Right renal pelvis (tissue), 4 donors: ENCODE results near the gene DMAP1. TPM values are rescaled to one million over a fixed set of nuclear protein-coding genes. Genes with fewer than 3 reads are reported as not detected.
A peak's percentile ranks its signal among the peaks of the same experiment; 100 is the strongest.
"Not testable (repeated sequence)": the region's sequence is repeated elsewhere in the genome, so short reads cannot be mapped to it uniquely, and the experiment has no call there.

Experiments used
- DNase-seq, 4 donors: peaks; one replicate each; pipeline ENCODE4 v3.0.0-alpha.2; 2013; ENCODE audit warnings: low read depth in 4 of 4, low spot score in 3 of 4, missing footprints in 1 of 4
- polyA plus RNA-seq, 4 donors: library from polyadenylated mRNA; unstranded; fragments of 120-200 nt; gene quantifications; one replicate each; pipeline ENCODE4 v1.2.1, GENCODE V29; 2013; ENCODE audit not compliant: insufficient read length in 4 of 4

Gene DMAP1, protein sequence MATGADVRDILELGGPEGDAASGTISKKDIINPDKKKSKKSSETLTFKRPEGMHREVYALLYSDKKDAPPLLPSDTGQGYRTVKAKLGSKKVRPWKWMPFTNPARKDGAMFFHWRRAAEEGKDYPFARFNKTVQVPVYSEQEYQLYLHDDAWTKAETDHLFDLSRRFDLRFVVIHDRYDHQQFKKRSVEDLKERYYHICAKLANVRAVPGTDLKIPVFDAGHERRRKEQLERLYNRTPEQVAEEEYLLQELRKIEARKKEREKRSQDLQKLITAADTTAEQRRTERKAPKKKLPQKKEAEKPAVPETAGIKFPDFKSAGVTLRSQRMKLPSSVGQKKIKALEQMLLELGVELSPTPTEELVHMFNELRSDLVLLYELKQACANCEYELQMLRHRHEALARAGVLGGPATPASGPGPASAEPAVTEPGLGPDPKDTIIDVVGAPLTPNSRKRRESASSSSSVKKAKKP
- polyA plus RNA-seq: 10 to 100 TPM; 56.8 to 62.5 (median 57.3) TPM

DNA sequence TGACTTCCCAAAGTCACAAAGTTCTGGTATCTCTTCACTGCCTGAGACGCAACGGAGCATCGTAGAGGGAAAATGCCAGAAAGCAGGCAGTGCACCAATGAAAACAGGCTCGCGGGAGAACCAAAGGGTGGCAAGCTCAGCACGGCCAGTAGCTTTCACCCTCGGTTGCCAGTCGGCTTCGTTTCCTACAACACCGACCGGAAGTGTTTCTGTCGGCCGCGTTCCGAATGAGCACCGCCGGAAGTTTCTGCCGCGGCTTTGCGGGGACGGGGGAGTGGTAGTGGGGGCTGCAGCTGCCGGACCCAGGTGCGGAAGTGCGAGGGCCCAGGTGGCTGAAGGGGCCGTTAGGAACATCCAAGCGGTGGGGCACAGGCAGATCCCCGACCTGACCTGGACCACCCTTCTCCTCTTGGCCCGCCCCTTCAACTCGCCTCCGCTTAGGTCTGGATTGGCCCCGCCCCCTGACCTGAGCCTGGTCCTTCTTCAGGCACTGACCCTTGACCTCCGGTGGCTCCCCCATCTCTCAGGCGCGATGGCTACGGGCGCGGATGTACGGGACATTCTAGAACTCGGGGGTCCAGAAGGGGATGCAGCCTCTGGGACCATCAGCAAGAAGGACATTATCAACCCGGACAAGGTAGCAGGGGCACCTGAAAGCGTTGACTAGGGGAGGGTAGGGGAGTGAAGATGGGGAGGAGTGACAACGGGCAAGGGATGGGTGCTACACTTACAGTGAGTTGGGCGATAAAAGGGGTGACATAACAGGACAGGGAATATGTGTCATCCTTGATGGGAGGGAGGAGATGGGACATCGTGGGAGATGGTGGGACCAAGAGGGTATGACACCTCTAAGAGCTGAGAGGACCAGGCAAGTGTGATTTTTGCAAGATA, at the start of gene DMAP1:
TSS of gene DMAP1 (plus strand) at position 250 of the 891 bp plus-strand sequence. CDS start at position 533, 283 bp downstream.
- DNase-seq: peak; percentile 68 to 78 (median 76)

DNA sequence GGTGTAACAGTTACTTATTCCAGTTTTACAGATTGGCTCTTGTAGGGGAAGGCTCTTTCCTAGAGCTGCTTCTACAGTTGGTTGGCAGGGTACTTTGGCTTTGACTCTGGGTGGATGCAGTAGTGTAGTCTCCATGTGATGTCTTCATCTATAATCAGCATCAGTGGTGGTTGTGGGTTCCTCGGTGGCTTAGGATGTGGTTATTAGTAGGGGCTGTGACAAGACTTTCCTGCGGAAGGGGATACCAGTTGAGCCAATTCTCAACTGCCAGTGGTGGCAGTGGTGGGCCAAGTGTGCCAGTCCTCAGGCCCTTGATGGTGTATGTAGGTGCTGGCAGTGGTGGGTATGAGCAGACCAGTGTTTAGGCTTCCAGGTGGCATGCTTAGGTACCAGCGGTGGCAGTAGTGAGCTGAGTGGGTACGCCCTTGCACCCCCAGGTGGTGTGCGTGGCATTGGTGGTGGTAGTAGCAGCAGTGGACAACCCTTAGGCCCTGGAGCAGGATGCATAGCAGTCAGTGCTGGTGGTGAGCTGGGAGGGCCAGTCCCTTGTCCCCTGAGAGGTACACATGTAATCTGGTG, 44.7 kb upstream of the DMAP1 start:
- DNase-seq: no peak

DNA sequence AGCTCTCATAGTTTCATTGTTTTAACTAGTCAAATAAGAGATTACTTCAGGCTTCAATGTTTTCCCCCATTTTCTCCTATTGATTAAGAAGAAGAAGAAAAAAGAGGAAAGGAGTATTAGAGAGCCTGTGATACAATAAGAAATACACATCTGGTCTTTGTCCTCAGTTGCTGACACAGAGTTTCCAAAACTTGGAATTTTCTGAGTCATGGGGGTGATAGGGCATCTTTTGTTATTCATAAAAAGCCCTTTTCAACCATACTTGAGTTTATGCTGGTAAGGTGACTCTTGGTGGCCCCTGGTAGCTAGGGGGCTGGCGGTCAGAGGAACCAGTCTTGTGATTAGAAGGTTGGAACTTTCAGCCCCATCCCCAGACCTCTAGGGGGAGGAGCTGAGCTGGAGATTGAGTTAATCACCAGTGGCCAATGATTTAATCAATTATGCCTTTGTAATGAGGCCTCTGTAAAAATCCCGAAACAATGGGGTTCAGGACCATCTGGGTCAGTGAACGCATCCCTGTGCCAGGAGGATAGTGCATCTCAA, 42.9 kb upstream of the DMAP1 start:
- DNase-seq: no peak

DNA sequence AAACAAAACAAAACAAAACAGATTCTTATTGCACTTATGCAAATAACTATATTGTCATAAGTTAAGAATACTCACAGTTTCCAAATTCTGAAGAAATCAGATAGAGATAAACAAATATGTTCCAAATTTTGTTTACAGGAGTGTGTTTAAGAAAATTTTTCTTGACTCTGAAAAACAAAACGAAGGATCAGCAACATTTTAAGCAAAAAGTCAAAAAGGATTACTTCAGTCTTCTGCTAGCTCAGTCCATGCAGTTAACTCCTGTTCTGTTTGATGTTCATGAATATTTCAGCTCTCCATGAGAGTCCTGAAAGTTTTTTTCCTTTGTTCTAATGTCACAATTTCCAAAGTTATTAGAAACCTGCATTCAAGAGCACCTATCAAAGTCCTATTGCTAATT, 38.6 kb upstream of the DMAP1 start:
- no peak for DNase-seq

DNA sequence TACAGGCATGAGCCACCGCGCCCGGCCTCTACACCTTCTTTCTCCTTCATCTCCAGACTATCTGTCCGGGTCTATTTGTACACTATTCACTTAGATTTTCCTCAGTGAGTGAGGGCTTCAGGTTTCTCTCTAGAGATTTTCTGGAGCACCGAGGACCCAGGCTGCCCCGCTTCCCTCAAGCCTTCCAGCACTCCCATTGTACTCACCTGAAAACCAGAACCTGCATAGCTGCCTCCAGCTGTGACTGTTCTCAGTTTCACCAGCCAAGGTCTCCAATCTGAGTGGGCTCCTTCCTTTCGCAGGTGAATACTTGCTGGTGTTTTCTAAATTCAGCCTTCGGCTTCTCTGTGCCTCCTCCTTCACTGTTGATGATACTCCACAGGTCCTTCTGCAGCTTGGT, 12.9 kb upstream of the DMAP1 start:
- no peak for DNase-seq

DNA sequence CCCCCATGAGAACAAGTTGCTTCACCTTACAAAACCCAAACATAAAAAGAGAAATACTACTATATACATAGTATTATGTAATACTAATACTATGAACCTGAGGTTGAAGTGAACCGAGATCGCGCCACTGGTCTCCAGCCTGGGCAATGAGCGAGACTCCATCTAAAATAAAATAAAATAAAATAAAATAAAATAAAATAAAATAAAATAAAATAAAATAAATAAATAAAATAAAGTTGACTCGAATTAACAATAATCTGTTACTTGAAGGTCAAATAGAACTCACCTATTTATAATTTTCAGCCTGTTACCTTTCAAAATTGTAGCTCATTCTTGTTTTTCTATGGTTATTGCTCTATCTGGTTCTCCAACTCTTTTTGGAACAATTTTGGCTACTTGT, 6.7 kb upstream of the DMAP1 start:
- not testable (repeated sequence) for DNase-seq

DNA sequence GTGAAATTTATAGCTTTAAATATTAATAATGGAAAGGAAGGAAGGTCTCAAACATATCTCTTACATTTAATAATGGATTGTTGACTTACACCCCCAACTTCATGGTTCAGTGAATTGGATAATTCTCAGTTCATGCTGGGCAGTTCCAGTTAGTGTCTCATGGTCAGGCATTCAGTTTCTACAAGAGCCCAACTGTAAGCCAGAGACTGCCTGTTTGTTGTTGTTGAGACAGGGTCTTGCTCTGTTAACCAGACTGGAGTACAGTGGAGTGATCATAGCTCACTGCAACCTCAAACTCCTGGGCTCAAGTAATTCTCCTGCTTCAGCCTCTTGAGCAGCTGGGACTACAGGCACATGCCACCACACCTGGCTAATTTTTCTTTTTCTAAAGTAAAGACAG, 5.0 kb upstream of the DMAP1 start:
- no peak for DNase-seq

DNA sequence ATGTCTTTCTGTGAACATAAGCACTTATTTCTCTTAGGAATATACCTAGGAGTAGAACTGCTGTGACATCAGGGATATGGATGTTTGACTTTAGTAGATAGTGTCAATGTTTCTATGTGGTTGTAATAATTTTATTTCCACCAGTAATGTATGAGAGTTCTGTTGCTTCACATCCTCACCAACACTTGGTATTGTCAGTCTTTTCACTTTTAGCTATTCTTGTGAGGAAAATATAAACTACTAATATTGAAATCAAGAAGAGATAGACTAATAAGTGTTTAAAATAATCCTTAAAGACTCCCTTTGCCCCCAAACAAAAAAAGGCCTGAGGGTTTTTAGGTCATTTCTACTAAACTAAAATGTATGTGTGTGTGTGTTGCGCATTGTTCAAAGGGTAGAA, 2.7 kb upstream of the DMAP1 start:
- no peak for DNase-seq

DNA sequence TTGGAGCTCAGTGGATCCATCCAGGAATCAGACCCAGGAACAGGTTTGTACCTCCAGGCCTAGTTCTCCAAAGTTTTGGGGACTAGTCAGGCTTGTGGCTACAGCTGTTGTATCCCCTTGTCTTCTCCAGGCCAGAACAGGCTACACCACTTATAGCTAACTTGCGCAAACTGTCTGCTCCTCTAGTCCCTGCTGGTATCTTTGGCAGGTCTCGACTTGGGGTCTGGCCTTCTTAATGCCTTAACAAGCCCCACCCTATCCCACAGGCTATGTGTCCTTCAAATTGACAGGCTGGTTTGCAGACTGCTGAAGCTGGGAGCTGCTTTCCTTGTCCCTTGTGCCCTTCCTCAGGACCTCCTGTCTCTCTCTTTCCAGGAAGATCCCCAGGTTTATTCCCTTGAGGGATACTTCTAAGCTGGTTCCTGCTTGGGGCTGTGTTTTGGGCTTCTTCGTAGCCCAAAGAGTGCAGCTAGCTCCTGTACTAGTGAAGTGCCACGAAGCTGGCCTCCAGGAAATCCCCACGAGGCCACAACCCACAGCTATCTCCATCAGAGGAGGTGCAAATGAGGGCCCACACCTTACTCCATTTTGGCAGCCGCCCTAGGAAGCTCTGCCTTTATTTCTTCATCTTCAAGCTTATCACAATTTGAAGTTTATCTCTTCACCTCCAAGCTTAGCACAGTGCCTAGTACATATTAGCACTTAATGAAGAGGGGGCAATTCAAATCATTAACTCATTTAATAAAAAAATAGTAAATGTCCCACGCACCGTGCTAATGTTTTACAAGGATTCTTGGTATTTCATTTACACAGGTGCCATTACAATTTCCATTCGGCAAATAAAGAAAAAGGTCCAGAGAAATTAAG, 683 bp upstream of the DMAP1 start:
- no peak for DNase-seq

DNA sequence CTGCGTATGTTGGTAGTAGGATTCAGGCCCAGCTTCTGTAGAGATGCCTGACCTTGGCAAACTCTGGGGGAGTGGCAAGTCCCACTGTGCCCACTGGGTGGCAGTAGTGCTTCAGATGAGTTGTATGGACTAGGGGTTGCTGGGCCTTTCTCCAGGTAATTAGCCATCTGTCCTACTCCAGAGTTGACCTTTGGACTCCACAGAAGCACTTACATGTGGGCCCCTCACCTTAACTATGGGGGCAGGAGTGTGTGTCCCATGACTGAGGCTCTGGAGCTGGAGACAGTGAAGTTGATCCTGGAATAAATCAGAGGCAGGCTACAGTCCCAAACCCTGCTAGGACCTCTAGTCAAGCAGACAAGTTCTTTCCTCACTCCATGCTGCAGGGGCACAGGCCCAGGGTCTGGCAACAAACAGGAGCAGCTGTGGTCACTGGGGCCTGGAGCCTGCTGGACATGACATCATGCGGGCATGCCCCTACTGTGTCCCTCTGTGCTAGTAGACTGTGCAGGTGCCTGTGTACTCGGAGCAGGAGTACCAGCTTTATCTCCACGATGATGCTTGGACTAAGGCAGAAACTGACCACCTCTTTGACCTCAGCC, 4.6 kb downstream of the DMAP1 start:
- peak in 3 of 4 donors; percentile 65 to 71 (median 69) for DNase-seq

DNA sequence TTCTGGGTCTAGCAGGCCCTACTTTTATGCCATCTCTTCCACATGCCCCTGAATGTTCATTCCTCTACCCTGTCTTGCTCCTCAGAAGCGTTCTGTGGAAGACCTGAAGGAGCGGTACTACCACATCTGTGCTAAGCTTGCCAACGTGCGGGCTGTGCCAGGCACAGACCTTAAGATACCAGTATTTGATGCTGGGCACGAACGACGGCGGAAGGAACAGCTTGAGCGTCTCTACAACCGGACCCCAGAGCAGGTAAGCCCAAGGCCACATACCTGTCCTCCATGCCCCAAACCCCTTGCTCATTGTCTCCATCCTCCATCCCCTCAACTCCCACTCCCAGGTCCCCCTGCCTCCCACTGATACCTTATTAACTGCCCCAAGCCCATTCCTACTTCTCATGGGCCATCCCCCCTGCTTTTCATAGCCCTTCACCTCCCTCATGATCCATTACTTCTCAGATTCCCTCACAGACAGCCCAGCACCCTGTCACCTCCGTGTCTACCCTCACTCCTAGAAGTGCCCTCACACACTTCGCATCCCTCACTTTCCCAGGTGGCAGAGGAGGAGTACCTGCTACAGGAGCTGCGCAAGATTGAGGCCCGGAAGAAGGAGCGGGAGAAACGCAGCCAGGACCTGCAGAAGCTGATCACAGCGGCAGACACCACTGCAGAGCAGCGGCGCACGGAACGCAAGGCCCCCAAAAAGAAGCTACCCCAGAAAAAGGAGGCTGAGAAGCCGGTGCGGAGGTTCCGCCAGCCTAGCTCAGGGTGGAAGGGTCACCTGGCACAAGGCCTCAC, 5.4 kb downstream of the DMAP1 start:
- DNase-seq: no peak

DNA sequence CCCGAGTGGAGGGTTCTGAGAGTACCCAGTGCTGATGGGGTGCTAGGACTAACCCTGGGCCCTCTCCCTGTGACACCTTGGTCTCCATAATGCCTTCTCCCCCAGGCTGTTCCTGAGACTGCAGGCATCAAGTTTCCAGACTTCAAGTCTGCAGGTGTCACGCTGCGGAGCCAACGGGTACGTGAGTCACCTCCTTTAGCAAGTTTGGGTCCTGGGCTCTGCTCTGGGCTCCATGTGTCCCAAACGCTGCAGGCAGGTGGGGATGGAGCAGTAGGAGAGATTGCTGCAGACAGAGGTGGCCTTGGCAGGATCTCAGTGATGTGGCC, 6.0 kb downstream of the DMAP1 start:
- no peak for DNase-seq

DNA sequence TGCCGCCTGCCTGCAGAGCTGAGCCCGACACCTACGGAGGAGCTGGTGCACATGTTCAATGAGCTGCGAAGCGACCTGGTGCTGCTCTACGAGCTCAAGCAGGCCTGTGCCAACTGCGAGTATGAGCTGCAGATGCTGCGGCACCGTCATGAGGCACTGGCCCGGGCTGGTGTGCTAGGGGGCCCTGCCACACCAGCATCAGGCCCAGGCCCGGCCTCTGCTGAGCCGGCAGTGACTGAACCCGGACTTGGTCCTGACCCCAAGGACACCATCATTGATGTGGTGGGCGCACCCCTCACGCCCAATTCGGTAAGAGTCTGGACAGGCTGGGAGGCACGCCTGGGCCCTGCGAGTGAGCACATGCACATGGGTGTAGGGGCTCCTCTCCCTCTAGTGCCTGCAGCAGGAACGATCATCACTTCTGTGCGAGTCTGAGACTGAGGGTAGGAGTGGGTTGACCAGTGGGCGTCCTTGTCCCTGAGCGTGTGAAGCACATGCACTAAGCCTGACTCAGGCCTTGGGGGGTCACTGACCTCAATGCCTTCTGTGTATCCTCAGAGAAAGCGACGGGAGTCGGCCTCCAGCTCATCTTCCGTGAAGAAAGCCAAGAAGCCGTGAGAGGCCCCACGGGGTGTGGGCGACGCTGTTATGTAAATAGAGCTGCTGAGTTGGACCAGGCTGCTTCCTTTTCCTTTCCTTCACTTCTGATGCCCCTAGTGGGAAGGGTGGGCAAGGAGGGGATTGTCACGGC, 6.9 kb downstream of the DMAP1 start:
- DNase-seq: no peak

DNA sequence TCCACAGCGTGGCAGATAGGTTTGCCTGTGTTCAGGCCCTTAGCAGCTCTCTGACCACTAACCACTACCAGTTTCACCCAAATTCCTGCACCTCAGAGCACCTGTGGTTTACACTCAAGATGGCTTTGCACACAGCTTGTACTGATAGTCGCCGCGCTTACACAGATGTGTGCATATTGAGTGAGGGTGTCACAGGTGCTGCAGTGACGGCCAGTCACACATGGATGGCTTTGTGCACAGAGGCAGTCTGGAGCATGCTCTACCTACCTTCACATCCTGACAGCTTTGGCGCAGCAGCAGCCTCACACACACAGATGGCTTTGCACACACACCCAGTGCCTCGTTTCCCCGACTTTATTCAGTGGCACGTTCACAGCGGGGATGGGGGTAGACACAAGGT, 7.5 kb downstream of the DMAP1 start:
- no peak for DNase-seq

DNA sequence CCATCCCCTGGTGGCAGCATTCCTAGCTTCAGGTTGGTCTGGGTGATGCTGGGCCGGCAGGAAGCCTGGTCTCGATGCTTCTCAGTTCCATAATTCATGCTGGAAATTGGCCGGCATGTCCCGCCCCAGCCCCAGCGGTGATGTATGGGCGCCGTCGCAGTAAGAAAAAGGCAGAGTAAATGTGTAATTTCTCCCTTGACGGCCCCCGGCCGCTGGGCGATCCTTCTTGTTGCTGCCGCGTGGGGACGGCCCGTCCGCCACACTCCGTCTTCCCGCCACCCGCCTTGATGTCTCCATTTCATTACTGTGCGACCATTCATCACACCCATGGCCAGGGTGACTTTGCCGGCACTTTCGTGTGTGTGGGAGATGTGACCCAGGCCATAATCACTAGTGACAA, 8.5 kb downstream of the DMAP1 start:
- DNase-seq: no peak

DNA sequence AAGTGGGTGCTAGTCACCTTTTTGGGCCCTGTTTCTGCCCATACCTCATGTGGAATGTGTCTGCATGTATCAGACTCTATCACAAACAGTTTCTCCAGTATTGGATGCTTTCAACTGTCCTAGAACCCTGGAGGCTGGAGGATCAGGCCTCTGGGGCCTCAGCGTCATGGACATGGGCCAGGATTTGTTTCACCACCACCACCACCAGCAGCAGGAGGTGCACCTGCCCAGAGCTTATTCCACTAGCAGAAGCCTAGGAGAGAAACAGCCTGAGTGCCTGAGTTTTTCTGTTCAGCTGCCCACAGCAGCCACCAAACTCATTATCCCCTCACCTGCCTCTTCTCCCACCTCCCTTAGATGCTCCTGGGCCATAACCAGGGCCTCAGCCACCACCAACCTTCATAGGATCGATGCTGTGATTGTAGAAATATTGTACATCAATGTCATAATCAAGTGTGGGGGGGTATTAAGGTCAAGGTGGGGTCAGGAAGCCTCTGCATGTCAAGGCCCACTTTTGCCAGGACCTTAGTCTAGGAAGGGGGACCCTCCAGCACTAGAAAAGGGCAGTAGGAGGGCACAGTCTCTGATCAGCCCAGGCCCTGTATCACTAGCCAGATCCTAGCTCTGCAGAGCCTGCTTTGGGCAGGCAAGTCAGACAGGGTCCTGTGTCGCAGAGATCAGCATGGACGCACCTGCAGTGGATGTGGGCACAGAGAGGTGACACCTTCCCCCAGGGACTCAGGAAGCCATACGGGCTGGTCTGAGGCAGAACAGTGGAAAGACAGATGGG, 9.3 kb downstream of the DMAP1 start:
- no peak for DNase-seq

DNA sequence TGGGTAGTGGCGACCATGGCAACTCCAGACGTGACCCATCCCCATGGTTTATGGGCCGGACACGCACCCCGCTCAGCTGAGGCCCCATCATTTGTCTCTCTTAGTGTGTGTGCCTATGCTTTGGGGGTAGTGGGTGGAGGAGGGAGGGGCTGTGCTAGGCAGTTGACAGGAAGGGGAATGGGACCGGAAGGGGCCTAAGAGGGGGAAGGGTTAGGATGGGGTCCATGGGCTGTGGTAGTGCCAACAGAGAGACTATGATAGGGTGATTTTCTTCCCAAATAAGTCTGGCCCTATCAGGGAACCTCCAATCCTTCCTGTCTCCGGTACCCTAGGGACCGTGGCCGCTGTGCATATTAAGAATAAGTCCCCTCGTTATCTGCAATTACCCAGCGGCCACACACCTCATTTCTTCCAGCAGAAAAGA, 9.9 kb downstream of the DMAP1 start:
- DNase-seq: no peak
